HepG2 (cell line): ENCODE results near the gene ZNF618. TPM values are rescaled to one million over a fixed set of nuclear protein-coding genes. Genes with fewer than 3 reads are reported as not detected.

Experiments used
- AKAP8 ChIP-seq: sonication (generic); formaldehyde crosslinking; IDR thresholded peaks from 2 replicates; pipeline ENCODE4 v1.5.1; 2020; ENCODE audit warnings: mild to moderate bottlenecking, missing genetic modification reagents
- CREM ChIP-seq, 2 experiments: sonication (generic) in 1 of 2; formaldehyde crosslinking in 1 of 2; IDR thresholded peaks; 2 replicates each; pipeline versions ENCODE4 v1.4.0 to v1.6.1; 2016 to 2020; ENCODE audit warnings: antibody characterized with exemption in 1 of 2, mild to moderate bottlenecking in 1 of 2, missing genetic modification reagents in 1 of 2
- FOXO1 ChIP-seq: sonication (generic); formaldehyde crosslinking; IDR thresholded peaks from 2 replicates; pipeline ENCODE4 v1.4.0; 2020; ENCODE audit warnings: missing genetic modification reagents
- MED1 ChIP-seq: sonication (generic); formaldehyde crosslinking; IDR thresholded peaks from 2 replicates; pipeline ENCODE4 v1.4.0; 2020; ENCODE audit warnings: missing genetic modification reagents
- NCOA5 ChIP-seq: sonication (generic); formaldehyde crosslinking; IDR thresholded peaks from 2 replicates; pipeline ENCODE4 v1.4.0; 2020; ENCODE audit warnings: missing genetic modification reagents
- RFX3 ChIP-seq: IDR thresholded peaks from 2 replicates; pipeline ENCODE4 v1.6.1; 2016; ENCODE audit warnings: missing biosample characterization, missing genetic modification reagents
- TBX2 ChIP-seq: sonication (generic); formaldehyde crosslinking; IDR thresholded peaks from 2 replicates; pipeline ENCODE4 v1.5.0; 2020; ENCODE audit warnings: missing genetic modification reagents, mild to moderate bottlenecking, borderline replicate concordance
- TEAD2 ChIP-seq: sonication (generic); formaldehyde crosslinking; IDR thresholded peaks from 2 replicates; pipeline ENCODE4 v1.9.0; 2021; ENCODE audit warnings: missing genetic modification reagents
- THAP11 ChIP-seq: IDR thresholded peaks from 2 replicates; pipeline ENCODE4 v1.6.1; 2016; ENCODE audit warnings: missing biosample characterization, missing genetic modification reagents
- WIZ ChIP-seq: sonication (generic); formaldehyde crosslinking; IDR thresholded peaks from 2 replicates; pipeline ENCODE4 v1.5.1; 2020; ENCODE audit warnings: mild to moderate bottlenecking, missing genetic modification reagents
- ZC3H13 ChIP-seq: sonication (generic); formaldehyde crosslinking; IDR thresholded peaks from 2 replicates; pipeline ENCODE4 v1.8.1; 2023; ENCODE audit warnings: mild to moderate bottlenecking, missing genetic modification reagents, moderate library complexity
- ZNF335 ChIP-seq: sonication (generic); formaldehyde crosslinking; IDR thresholded peaks from 2 replicates; pipeline ENCODE4 v1.4.0; 2020; ENCODE audit warnings: missing genetic modification reagents
- ZNF543 ChIP-seq: sonication (generic); formaldehyde crosslinking; IDR thresholded peaks from 2 replicates; pipeline ENCODE4 v1.4.0; 2020; ENCODE audit warnings: mild to moderate bottlenecking, missing genetic modification reagents
- polyA plus RNA-seq, 8 experiments: library from polyadenylated mRNA; depleted of rRNA in 3 of 8; stranded (reverse) in 7 of 8; unstranded in 1 of 8; fragments of >200 nt; fragmentation: Illumina TruSeq in 4 of 8; extraction: Trizol in 4 of 8; gene quantifications; 2 replicates each; pipeline versions ENCODE4 v1.2.1 to v1.2.3, GENCODE V29; 2011 to 2016; ENCODE audit warnings: low read depth in 4 of 8, missing spikeins in 1 of 8, mixed read lengths in 1 of 8; ENCODE audit not compliant: insufficient read depth in 1 of 8
- total RNA-seq, 5 experiments: library from RNA; depleted of rRNA; stranded (reverse); fragments of >200 nt; fragmentation: Illumina TruSeq; extraction: Trizol; gene quantifications; 2 replicates each; pipeline ENCODE4 v1.2.3, GENCODE V29; 2016; ENCODE audit warnings: low read depth in 1 of 5
- TF ChIP-seq, protein P1 (sequence below): sonication (generic); formaldehyde crosslinking; IDR thresholded peaks from 2 replicates; pipeline ENCODE4 v1.5.1; 2020; ENCODE audit warnings: mild to moderate bottlenecking, missing genetic modification reagents, borderline replicate concordance
- TF ChIP-seq, protein P2 (sequence below): IDR thresholded peaks from 2 replicates; pipeline ENCODE4 v1.6.1; 2018; ENCODE audit warnings: missing genetic modification reagents, mild to moderate bottlenecking, missing compliant biosample characterization
- TF ChIP-seq, protein P3 (sequence below): sonication (generic); formaldehyde crosslinking; IDR thresholded peaks from 2 replicates; pipeline ENCODE4 v1.9.0; 2022; ENCODE audit warnings: missing genetic modification reagents, mild to moderate bottlenecking, borderline replicate concordance
- TF ChIP-seq, protein P4 (sequence below), 2 experiments: sonication (generic) in 1 of 2; formaldehyde crosslinking in 1 of 2; IDR thresholded peaks; 2 replicates each; pipeline versions ENCODE4 v1.4.0 to v1.6.1; 2018 to 2020; ENCODE audit warnings: missing genetic modification reagents in 2 of 2, borderline replicate concordance in 1 of 2, low read depth in 1 of 2, mild to moderate bottlenecking in 1 of 2, missing biosample characterization in 1 of 2

The ZNF618 gene
- total and polyA plus RNA-seq, 2 of the 13 experiments (the other 11 are each of a cell fraction or from before 2014, with no cell fraction given): 0.07 TPM

DNA sequence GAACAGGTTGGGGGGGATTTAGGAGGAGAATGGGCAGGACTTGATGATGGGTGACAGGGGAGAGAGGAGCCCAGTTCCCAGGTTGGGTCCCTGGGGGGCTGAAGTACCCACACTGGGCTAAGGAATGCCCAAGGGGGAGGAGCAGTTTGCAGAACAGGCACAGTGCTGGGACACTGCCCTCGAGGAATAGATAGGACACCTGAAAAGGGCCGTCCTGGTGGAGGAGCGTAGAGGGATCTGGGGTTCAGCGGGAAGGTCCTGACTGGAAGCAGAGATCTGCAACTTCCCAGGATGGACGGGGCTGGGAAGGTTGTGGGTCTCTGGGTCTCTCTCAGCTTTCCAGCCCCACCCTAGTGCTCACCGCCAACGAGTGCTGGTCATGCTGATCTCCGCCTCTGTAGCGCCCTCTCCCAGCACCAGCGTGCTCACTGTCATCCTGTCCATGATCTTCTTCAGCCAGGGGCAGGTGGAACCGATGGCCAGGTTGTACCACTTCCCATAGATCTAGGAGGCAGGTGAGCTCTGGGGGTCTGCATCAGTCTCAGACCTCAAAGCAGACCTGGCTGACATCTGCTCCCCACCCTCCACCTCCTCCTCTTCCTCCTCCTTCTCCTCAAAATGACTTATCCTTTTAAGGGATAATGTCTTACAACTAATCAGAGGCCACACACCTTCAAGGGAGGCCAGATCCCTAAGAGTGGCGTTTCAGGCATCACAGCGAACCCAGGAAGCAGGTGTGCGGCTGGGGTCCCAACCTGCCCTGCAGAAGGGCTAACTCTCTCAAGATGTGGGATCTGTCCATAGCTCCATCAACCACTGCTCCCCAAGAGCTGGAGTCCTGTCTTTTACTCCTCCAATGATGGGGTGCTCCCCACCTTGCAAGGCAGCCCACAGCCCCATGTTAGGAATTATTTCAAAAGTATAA is 200.4 kb downstream of the ZNF618 start (continued):
- TF ChIP-seq, protein P1, sequence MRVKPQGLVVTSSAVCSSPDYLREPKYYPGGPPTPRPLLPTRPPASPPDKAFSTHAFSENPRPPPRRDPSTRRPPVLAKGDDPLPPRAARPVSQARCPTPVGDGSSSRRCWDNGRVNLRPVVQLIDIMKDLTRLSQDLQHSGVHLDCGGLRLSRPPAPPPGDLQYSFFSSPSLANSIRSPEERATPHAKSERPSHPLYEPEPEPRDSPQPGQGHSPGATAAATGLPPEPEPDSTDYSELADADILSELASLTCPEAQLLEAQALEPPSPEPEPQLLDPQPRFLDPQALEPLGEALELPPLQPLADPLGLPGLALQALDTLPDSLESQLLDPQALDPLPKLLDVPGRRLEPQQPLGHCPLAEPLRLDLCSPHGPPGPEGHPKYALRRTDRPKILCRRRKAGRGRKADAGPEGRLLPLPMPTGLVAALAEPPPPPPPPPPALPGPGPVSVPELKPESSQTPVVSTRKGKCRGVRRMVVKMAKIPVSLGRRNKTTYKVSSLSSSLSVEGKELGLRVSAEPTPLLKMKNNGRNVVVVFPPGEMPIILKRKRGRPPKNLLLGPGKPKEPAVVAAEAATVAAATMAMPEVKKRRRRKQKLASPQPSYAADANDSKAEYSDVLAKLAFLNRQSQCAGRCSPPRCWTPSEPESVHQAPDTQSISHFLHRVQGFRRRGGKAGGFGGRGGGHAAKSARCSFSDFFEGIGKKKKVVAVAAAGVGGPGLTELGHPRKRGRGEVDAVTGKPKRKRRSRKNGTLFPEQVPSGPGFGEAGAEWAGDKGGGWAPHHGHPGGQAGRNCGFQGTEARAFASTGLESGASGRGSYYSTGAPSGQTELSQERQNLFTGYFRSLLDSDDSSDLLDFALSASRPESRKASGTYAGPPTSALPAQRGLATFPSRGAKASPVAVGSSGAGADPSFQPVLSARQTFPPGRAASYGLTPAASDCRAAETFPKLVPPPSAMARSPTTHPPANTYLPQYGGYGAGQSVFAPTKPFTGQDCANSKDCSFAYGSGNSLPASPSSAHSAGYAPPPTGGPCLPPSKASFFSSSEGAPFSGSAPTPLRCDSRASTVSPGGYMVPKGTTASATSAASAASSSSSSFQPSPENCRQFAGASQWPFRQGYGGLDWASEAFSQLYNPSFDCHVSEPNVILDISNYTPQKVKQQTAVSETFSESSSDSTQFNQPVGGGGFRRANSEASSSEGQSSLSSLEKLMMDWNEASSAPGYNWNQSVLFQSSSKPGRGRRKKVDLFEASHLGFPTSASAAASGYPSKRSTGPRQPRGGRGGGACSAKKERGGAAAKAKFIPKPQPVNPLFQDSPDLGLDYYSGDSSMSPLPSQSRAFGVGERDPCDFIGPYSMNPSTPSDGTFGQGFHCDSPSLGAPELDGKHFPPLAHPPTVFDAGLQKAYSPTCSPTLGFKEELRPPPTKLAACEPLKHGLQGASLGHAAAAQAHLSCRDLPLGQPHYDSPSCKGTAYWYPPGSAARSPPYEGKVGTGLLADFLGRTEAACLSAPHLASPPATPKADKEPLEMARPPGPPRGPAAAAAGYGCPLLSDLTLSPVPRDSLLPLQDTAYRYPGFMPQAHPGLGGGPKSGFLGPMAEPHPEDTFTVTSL: no peak
- no peak for TF ChIP-seq RFX3
- peak; percentile 49; the same call in 1 of the 2 replicates for TF ChIP-seq TBX2 (CRISPR knock-in tag)
- no peak for TF ChIP-seq ZC3H13 (CRISPR knock-in tag)
- TF ChIP-seq ZNF543 (CRISPR knock-in tag): no peak
- TF ChIP-seq CREM (IDR thresholded peaks at IDR 0.05): no peak
- TF ChIP-seq CREM (CRISPR knock-in tag; IDR thresholded peaks at IDR 0.05): no peak
- TF ChIP-seq AKAP8 (CRISPR knock-in tag): peak; percentile 68; the same call in 1 of the 2 replicates
- TF ChIP-seq WIZ (CRISPR knock-in tag): no peak
- no peak for TF ChIP-seq NCOA5 (CRISPR knock-in tag)
- TF ChIP-seq, protein P2, sequence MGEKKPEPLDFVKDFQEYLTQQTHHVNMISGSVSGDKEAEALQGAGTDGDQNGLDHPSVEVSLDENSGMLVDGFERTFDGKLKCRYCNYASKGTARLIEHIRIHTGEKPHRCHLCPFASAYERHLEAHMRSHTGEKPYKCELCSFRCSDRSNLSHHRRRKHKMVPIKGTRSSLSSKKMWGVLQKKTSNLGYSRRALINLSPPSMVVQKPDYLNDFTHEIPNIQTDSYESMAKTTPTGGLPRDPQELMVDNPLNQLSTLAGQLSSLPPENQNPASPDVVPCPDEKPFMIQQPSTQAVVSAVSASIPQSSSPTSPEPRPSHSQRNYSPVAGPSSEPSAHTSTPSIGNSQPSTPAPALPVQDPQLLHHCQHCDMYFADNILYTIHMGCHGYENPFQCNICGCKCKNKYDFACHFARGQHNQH (CRISPR knock-in tag): peak; percentile 16; the same call in 1 of the 2 replicates
- peak; percentile 46; the same call in 1 of the 2 replicates for TF ChIP-seq THAP11 (CRISPR knock-in tag)
- TF ChIP-seq, protein P3, sequence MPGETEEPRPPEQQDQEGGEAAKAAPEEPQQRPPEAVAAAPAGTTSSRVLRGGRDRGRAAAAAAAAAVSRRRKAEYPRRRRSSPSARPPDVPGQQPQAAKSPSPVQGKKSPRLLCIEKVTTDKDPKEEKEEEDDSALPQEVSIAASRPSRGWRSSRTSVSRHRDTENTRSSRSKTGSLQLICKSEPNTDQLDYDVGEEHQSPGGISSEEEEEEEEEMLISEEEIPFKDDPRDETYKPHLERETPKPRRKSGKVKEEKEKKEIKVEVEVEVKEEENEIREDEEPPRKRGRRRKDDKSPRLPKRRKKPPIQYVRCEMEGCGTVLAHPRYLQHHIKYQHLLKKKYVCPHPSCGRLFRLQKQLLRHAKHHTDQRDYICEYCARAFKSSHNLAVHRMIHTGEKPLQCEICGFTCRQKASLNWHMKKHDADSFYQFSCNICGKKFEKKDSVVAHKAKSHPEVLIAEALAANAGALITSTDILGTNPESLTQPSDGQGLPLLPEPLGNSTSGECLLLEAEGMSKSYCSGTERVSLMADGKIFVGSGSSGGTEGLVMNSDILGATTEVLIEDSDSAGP (CRISPR knock-in tag): peak; percentile 63
- TF ChIP-seq, protein P4, sequence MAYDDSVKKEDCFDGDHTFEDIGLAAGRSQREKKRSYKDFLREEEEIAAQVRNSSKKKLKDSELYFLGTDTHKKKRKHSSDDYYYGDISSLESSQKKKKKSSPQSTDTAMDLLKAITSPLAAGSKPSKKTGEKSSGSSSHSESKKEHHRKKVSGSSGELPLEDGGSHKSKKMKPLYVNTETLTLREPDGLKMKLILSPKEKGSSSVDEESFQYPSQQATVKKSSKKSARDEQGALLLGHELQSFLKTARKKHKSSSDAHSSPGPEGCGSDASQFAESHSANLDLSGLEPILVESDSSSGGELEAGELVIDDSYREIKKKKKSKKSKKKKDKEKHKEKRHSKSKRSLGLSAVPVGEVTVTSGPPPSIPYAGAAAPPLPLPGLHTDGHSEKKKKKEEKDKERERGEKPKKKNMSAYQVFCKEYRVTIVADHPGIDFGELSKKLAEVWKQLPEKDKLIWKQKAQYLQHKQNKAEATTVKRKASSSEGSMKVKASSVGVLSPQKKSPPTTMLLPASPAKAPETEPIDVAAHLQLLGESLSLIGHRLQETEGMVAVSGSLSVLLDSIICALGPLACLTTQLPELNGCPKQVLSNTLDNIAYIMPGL (CRISPR knock-in tag; IDR thresholded peaks at IDR 0.05; ENCODE audit: borderline replicate concordance in 1 of 2, low read depth in 1 of 2): peak; percentile 76 to 91
- TF ChIP-seq FOXO1: 0 out of 2 replicates have a peak, but pooled peaks have one; percentile 26
- peak; percentile 42; the same call in 1 of the 2 replicates for TF ChIP-seq MED1 (CRISPR knock-in tag)
- 0 out of 2 replicates have a peak, but pooled peaks have one; percentile 28 for TF ChIP-seq ZNF335 (CRISPR knock-in tag)
- TF ChIP-seq TEAD2 (CRISPR knock-in tag): no peak
